Measurements from ENCODE around the gene AFG3L2. TPM values are rescaled to one million over a fixed set of nuclear protein-coding genes. Genes with fewer than 3 reads are reported as not detected.

The AFG3L2 gene
- total and polyA plus RNA-seq, 4 experiments from 2014 or later: 27.8 to 34.6 (median 32.2) TPM

DNA sequence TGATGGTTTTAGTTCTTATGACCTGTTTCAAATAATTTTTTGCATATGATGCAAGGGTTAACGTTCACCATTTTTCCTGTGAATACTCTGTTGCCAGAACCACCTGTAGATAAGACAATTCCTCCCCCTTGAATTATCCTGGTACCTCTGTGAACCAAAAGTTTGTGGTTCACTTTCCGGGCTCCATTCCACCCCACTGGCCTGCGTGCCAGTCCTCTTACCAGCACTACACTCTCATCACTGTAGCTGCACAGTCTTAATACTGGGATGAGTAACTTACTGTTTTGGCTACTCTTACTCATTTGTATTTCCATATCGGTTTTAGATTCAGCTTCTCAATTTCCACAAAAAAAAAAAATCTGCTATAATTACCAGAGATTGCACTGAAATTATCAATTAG lies 34.4 kb downstream of the AFG3L2 start:
- Histone ChIP-seq H3K9me3 (ENCODE audit: control insufficient read depth in 1 of 2, low read length in 2 of 2) (no peaks in the 10 kb centered on the region), H3K27me3 (ENCODE audit: insufficient read depth, low read length) (no peaks in the 10 kb centered on the region), H3K36me3 (ENCODE audit: insufficient read depth, low read length) (peaks cover 45% of the 10 kb centered on the region), H3K27ac (ENCODE audit: low read depth, low read length) (no peak overlapping the region), H3K4me1 (ENCODE audit: insufficient read depth, low read length) (no peaks in the 10 kb centered on the region), H3K4me3 (ENCODE audit: low read length in 2 of 2) (no peak overlapping the region)
- intact Hi-C loops (cut with micrococcal nuclease): no loop called here
- H3K4me1 Mint-ChIP-seq: no peaks in the 10 kb centered on the region
- peaks cover 0 to 2% (median 0%) of the 10 kb centered on the region in 8 donors for H3K9me3 Mint-ChIP-seq
- peaks cover 58 to 66% of the 10 kb centered on the region in 2 donors for H3K36me3 Mint-ChIP-seq
- ChIA-PET CTCF (ENCODE audit: partially characterized antibody) (no interaction called here), POLR2A (ENCODE audit: partially characterized antibody) (no interaction called here)
- no peaks in the 10 kb centered on the region for H3K27me3 Mint-ChIP-seq
- H3K4me3 Mint-ChIP-seq: no peak overlapping the region
- DNase-seq: no peak
- no peak overlapping the region for H3K27ac Mint-ChIP-seq

GRCh38 chr18:12340945-12341660 lies 35.9 kb downstream of the AFG3L2 start:
- peaks cover 0 to under 1% (median 0%) of the 10 kb centered on the region in 8 donors for H3K9me3 Mint-ChIP-seq
- DNase-seq: no peak
- no peaks in the 10 kb centered on the region for H3K27me3 Mint-ChIP-seq
- H3K4me1 Mint-ChIP-seq: no peaks in the 10 kb centered on the region
- no peaks in the 10 kb centered on the region for H3K4me1 ChIP-seq (ENCODE audit: insufficient read depth, low read length)
- no peak overlapping the region for H3K4me3 Mint-ChIP-seq
- H3K4me3 ChIP-seq (ENCODE audit: low read length in 2 of 2): no peak overlapping the region
- peaks cover 51% of the 10 kb centered on the region for H3K36me3 ChIP-seq (ENCODE audit: insufficient read depth, low read length)
- CTCF ChIA-PET (ENCODE audit: partially characterized antibody): interaction anchor here (4.6 kb wide), 1 partner anchor 13 kb away, joined by 22 read pairs; no protein-coding TSS in a partner anchor
- POLR2A ChIA-PET (ENCODE audit: partially characterized antibody): no interaction called here
- H3K27ac ChIP-seq (ENCODE audit: low read depth, low read length): no peak overlapping the region
- H3K27me3 ChIP-seq (ENCODE audit: insufficient read depth, low read length): no peaks in the 10 kb centered on the region
- H3K36me3 Mint-ChIP-seq: peaks cover 60 to 66% of the 10 kb centered on the region in 2 donors
- intact Hi-C loops (cut with micrococcal nuclease): no loop called here
- H3K9me3 ChIP-seq (ENCODE audit: control insufficient read depth in 1 of 2, low read length in 2 of 2): no peaks in the 10 kb centered on the region
- H3K27ac Mint-ChIP-seq: no peak overlapping the region

- DNase-seq: no peak
- ChIA-PET CTCF (ENCODE audit: partially characterized antibody) (interaction anchor here (4.6 kb wide), 1 partner anchor 10 kb away, joined by 22 read pairs; no protein-coding TSS in a partner anchor), POLR2A (ENCODE audit: partially characterized antibody) (no interaction called here)
- no peak overlapping the region for H3K27ac Mint-ChIP-seq
- Histone ChIP-seq H3K4me1 (ENCODE audit: insufficient read depth, low read length) (no peaks in the 10 kb centered on the region), H3K9me3 (ENCODE audit: control insufficient read depth in 1 of 2, low read length in 2 of 2) (no peaks in the 10 kb centered on the region), H3K27me3 (ENCODE audit: insufficient read depth, low read length) (no peaks in the 10 kb centered on the region), H3K4me3 (ENCODE audit: low read length in 2 of 2) (no peak overlapping the region), H3K36me3 (ENCODE audit: insufficient read depth, low read length) (peaks cover 37% of the 10 kb centered on the region), H3K27ac (ENCODE audit: low read depth, low read length) (no peak overlapping the region)
- H3K27me3 Mint-ChIP-seq: no peaks in the 10 kb centered on the region
- peaks cover 64 to 66% of the 10 kb centered on the region in 2 donors for H3K36me3 Mint-ChIP-seq
- H3K4me1 Mint-ChIP-seq: no peaks in the 10 kb centered on the region
- H3K4me3 Mint-ChIP-seq: no peak overlapping the region
- no peaks in the 10 kb centered on the region for H3K9me3 Mint-ChIP-seq
- intact Hi-C loops (cut with micrococcal nuclease): no loop called here
These were observed 38.6 kb downstream of the AFG3L2 start for GRCh38 chr18:12338382-12338781.

- Mint-ChIP-seq H3K36me3 (peaks cover 52 to 53% of the 10 kb centered on the region in 2 donors), H3K4me3 (no peak overlapping the region), H3K27me3 (no peaks in the 10 kb centered on the region), H3K27ac (peak overlapping the region in 4 of 7 donors; percentile 50 to 74 (median 60)), H3K9me3 (no peaks in the 10 kb centered on the region), H3K4me1 (no peaks in the 10 kb centered on the region)
- Histone ChIP-seq H3K27me3 (ENCODE audit: insufficient read depth, low read length) (no peaks in the 10 kb centered on the region), H3K36me3 (ENCODE audit: insufficient read depth, low read length) (peaks cover 23% of the 10 kb centered on the region), H3K4me1 (ENCODE audit: insufficient read depth, low read length) (no peaks in the 10 kb centered on the region), H3K27ac (ENCODE audit: low read depth, low read length) (no peak overlapping the region), H3K4me3 (ENCODE audit: low read length in 2 of 2) (no peak overlapping the region), H3K9me3 (ENCODE audit: control insufficient read depth in 1 of 2, low read length in 2 of 2) (no peaks in the 10 kb centered on the region)
- intact Hi-C loops (cut with micrococcal nuclease): no loop called here
- ChIA-PET CTCF (ENCODE audit: partially characterized antibody) (no interaction called here), POLR2A (ENCODE audit: partially characterized antibody) (no interaction called here)
- DNase-seq: no peak
These were observed 40.1 kb downstream of the AFG3L2 start for GRCh38 chr18:12336887-12337286.

DNA sequence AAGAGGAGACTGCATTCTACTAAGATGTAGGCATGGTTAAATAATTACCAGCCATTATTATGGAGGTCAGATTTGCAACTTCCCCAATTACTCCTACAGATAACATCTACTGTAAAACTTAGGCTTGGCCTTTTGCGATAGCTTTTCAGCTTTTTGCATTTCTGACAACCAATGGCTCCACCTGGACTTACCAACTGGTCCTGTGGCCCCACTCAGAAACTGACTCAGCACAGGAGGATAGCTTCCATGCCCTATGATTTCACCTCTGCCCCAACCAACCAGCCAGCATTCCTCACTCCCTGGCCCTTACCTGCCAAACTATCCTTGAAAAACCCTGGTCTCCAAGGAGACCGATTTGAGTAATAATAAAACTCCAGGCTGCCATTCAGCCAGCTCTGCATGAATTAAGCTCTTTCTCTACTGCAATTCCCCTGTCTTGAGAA lies 40.8 kb downstream of the AFG3L2 start:
- Mint-ChIP-seq H3K4me3 (no peak overlapping the region), H3K9me3 (no peaks in the 10 kb centered on the region), H3K36me3 (peaks cover 47 to 50% of the 10 kb centered on the region in 2 donors), H3K27me3 (no peaks in the 10 kb centered on the region), H3K27ac (peak overlapping the region in 1 of 7 donors; percentile 78), H3K4me1 (no peaks in the 10 kb centered on the region)
- POLR2A ChIA-PET (ENCODE audit: partially characterized antibody): no interaction called here
- peaks cover 22% of the 10 kb centered on the region for H3K36me3 ChIP-seq (ENCODE audit: insufficient read depth, low read length)
- H3K27me3 ChIP-seq (ENCODE audit: insufficient read depth, low read length): no peaks in the 10 kb centered on the region
- DNase-seq: no peak
- no peaks in the 10 kb centered on the region for H3K9me3 ChIP-seq (ENCODE audit: control insufficient read depth in 1 of 2, low read length in 2 of 2)
- intact Hi-C loops (cut with micrococcal nuclease): no loop called here
- CTCF ChIA-PET (ENCODE audit: partially characterized antibody): no interaction called here
- H3K27ac ChIP-seq (ENCODE audit: low read depth, low read length): no peak overlapping the region
- no peaks in the 10 kb centered on the region for H3K4me1 ChIP-seq (ENCODE audit: insufficient read depth, low read length)
- H3K4me3 ChIP-seq (ENCODE audit: low read length in 2 of 2): no peak overlapping the region

DNA sequence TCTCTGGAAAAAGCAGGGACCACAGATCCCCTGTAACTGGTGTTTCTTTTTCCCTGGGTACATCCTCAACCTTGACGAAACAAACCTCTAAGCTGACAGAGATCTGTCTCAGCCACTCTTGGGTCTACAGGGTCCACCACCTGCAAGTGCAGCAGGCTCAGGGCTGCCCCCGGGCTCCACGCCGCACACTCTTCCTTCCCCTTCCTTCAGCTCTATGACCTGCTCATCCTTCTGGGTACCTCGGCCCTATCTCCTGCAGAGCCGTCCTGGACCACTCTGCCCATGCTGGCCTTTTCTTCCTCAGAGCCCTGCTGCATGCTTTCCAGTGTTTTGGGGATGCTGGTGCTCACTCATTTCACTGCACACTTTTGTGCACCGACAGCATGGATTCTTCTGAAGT lies 41.5 kb downstream of the AFG3L2 start:
- Histone ChIP-seq H3K27me3 (ENCODE audit: insufficient read depth, low read length) (no peaks in the 10 kb centered on the region), H3K27ac (ENCODE audit: low read depth, low read length) (no peak overlapping the region), H3K9me3 (ENCODE audit: control insufficient read depth in 1 of 2, low read length in 2 of 2) (no peaks in the 10 kb centered on the region), H3K4me1 (ENCODE audit: insufficient read depth, low read length) (no peaks in the 10 kb centered on the region), H3K4me3 (ENCODE audit: low read length in 2 of 2) (no peak overlapping the region), H3K36me3 (ENCODE audit: insufficient read depth, low read length) (peaks cover 22% of the 10 kb centered on the region)
- peaks cover 47 to 50% of the 10 kb centered on the region in 2 donors for H3K36me3 Mint-ChIP-seq
- H3K27me3 Mint-ChIP-seq: no peaks in the 10 kb centered on the region
- POLR2A ChIA-PET (ENCODE audit: partially characterized antibody): no interaction called here
- H3K9me3 Mint-ChIP-seq: no peaks in the 10 kb centered on the region
- H3K4me1 Mint-ChIP-seq: no peaks in the 10 kb centered on the region
- intact Hi-C loops (cut with micrococcal nuclease): no loop called here
- CTCF ChIA-PET (ENCODE audit: partially characterized antibody): no interaction called here
- peak overlapping the region in 1 of 7 donors; percentile 73 for H3K27ac Mint-ChIP-seq
- no peak for DNase-seq
- H3K4me3 Mint-ChIP-seq: no peak overlapping the region

DNA sequence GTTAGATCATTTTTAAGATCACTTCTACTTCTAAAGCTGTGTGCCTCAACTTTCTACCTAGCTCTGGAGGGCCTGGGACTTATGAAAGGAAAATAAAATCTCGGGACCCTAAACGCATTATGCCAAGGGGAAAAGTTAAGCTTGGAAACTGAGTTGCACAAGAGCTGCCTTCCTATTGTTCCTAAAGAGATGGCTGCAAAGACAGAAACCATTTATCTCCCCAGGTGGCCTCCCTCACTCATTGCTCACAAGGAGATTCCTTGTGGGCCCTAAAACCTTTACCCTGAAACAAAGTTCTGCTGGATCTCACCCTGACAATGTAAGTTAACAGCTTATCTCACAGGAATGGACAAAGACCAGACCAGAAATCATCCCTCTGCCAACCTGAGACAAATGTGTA lies 42.2 kb downstream of the AFG3L2 start:
- ChIA-PET CTCF (ENCODE audit: partially characterized antibody) (no interaction called here), POLR2A (ENCODE audit: partially characterized antibody) (no interaction called here)
- Mint-ChIP-seq H3K27ac (peak overlapping the region in 1 of 7 donors; percentile 36), H3K9me3 (no peaks in the 10 kb centered on the region), H3K36me3 (peaks cover 46 to 47% of the 10 kb centered on the region in 2 donors), H3K27me3 (no peaks in the 10 kb centered on the region), H3K4me1 (no peaks in the 10 kb centered on the region), H3K4me3 (no peak overlapping the region)
- no peak for DNase-seq
- Histone ChIP-seq H3K27ac (ENCODE audit: low read depth, low read length) (no peak overlapping the region), H3K27me3 (ENCODE audit: insufficient read depth, low read length) (no peaks in the 10 kb centered on the region), H3K9me3 (ENCODE audit: control insufficient read depth in 1 of 2, low read length in 2 of 2) (no peaks in the 10 kb centered on the region), H3K4me1 (ENCODE audit: insufficient read depth, low read length) (no peaks in the 10 kb centered on the region), H3K36me3 (ENCODE audit: insufficient read depth, low read length) (peaks cover 22% of the 10 kb centered on the region), H3K4me3 (ENCODE audit: low read length in 2 of 2) (no peak overlapping the region)
- intact Hi-C loops (cut with micrococcal nuclease): no loop called here
